HG03039 (cell line): ENCODE results near the gene KCNIP2.

Experiments used
- ATAC-seq: cut with Tn5 transposase; IDR thresholded peaks from one replicate; pipeline ENCODE4 v1.9.1; 2021; ENCODE audit warnings: mild to moderate bottlenecking, moderate library complexity; ENCODE audit not compliant: unreplicated experiment

KCNIP2 gene

GRCh38 chr10:101856626-101857025 lies 13.0 kb upstream of the KCNIP2 start:
- no peak for ATAC-seq

GRCh38 chr10:101851411-101852116 lies 8.0 kb upstream of the KCNIP2 start:
- no peak for ATAC-seq

GRCh38 chr10:101850749-101851148 lies 7.1 kb upstream of the KCNIP2 start:
- no peak for ATAC-seq

- ATAC-seq, result no peak
These were observed 5.3 kb upstream of the KCNIP2 start for GRCh38 chr10:101848894-101849351.

- ATAC-seq, result no peak
These were observed 4.8 kb upstream of the KCNIP2 start for GRCh38 chr10:101848408-101848807.

- no peak for ATAC-seq
These were observed 2.3 kb upstream of the KCNIP2 start for GRCh38 chr10:101845893-101846292.

- ATAC-seq, result no peak
These were observed 1.8 kb downstream of the KCNIP2 start for GRCh38 chr10:101841826-101842225.

GRCh38 chr10:101840741-101841453 lies 2.7 kb downstream of the KCNIP2 start:
- peak; percentile 59 for ATAC-seq

- no peak for ATAC-seq
These were observed 3.4 kb downstream of the KCNIP2 start for GRCh38 chr10:101840102-101840684.

- ATAC-seq, result no peak
These were observed 4.1 kb downstream of the KCNIP2 start for GRCh38 chr10:101839416-101840063.

- no peak for ATAC-seq
These were observed 4.6 kb downstream of the KCNIP2 start for GRCh38 chr10:101839002-101839401.

GRCh38 chr10:101838416-101838970 lies 5.1 kb downstream of the KCNIP2 start:
- ATAC-seq, result no peak

- ATAC-seq, result no peak
These were observed 5.9 kb downstream of the KCNIP2 start for GRCh38 chr10:101837748-101838147.

- ATAC-seq, result no peak
These were observed 8.2 kb downstream of the KCNIP2 start for GRCh38 chr10:101835362-101835761.

GRCh38 chr10:101834341-101834740 lies 9.3 kb downstream of the KCNIP2 start:
- ATAC-seq, result no peak

GRCh38 chr10:101833466-101833865 lies 10.1 kb downstream of the KCNIP2 start:
- ATAC-seq, result no peak

GRCh38 chr10:101832325-101832771 lies 11.3 kb downstream of the KCNIP2 start:
- no peak for ATAC-seq

- no peak for ATAC-seq
These were observed 12.3 kb downstream of the KCNIP2 start for GRCh38 chr10:101831169-101831811.

GRCh38 chr10:101830322-101831168 lies 13.1 kb downstream of the KCNIP2 start:
- ATAC-seq, result peak; percentile 53
